MG63 (cell line): Measurements from ENCODE around the gene LRRC8D. TPM values are rescaled to one million over a fixed set of nuclear protein-coding genes. Genes with fewer than 3 reads are reported as not detected.
A peak's percentile ranks its signal among the peaks of the same experiment; 100 is the strongest.

Experiments
- DNase-seq: peaks from one replicate; pipeline ENCODE4 v3.0.0-alpha.2; 2020
- H3K27me3 ChIP-seq: fragments of 250-450 bp; sonication (Bioruptor Pico); 2 replicates; pipeline ENCODE4 v1.5.1; 2020; ENCODE audit warnings: mild to moderate bottlenecking, moderate library complexity
- H3K36me3 ChIP-seq: fragments of 250-450 bp; sonication (Bioruptor Pico); 2 replicates; pipeline ENCODE4 v1.5.1; 2020; ENCODE audit warnings: mild to moderate bottlenecking, moderate library complexity
- H3K4me3 ChIP-seq: fragments of 250-450 bp; sonication (Bioruptor Pico); 2 replicates; pipeline ENCODE4 v1.5.1; 2020; ENCODE audit warnings: mild to moderate bottlenecking, moderate library complexity
- H3K9me3 ChIP-seq: fragments of 250-450 bp; sonication (Bioruptor Pico); 2 replicates; pipeline ENCODE4 v1.5.1; 2020; ENCODE audit warnings: mild to moderate bottlenecking, moderate library complexity
- total RNA-seq: library from RNA; depleted of rRNA; stranded (reverse); fragments of >200 nt; shearing (Covaris generic); gene quantifications from 2 replicates; pipeline ENCODE4 v1.2.3, GENCODE V29; 2014; ENCODE audit warnings: low replicate concordance

LRRC8D gene
- total RNA-seq, 1 experiment from 2014 or later = 21.5 TPM

- no peak overlapping the region for H3K4me3 ChIP-seq
- no peaks in the 10 kb centered on the region for H3K9me3 ChIP-seq
- H3K27me3 ChIP-seq = no peaks in the 10 kb centered on the region
- no peak for DNase-seq
- peaks cover 10% of the 10 kb centered on the region for H3K36me3 ChIP-seq
Observed at GRCh38 chr1:89929467-89930063, 108.7 kb downstream of the LRRC8D start.

GRCh38 chr1:89930579-89930978 is 109.7 kb downstream of the LRRC8D start:
- Histone ChIP-seq H3K9me3 (no peaks in the 10 kb centered on the region), H3K27me3 (no peaks in the 10 kb centered on the region), H3K36me3 (peaks cover 10% of the 10 kb centered on the region; the same call in 1 of the 2 replicates), H3K4me3 (no peak overlapping the region)
- DNase-seq = no peak

- Histone ChIP-seq H3K36me3 (peaks cover 15% of the 10 kb centered on the region), H3K27me3 (no peaks in the 10 kb centered on the region), H3K4me3 (no peak overlapping the region), H3K9me3 (no peaks in the 10 kb centered on the region)
- no peak for DNase-seq
Observed at GRCh38 chr1:89931964-89932363, 111.1 kb downstream of the LRRC8D start.

- peaks cover 15% of the 10 kb centered on the region for H3K36me3 ChIP-seq
- no peaks in the 10 kb centered on the region for H3K9me3 ChIP-seq
- DNase-seq = no peak
- no peaks in the 10 kb centered on the region for H3K27me3 ChIP-seq
- no peak overlapping the region for H3K4me3 ChIP-seq
Observed at GRCh38 chr1:89932598-89933364, 111.9 kb downstream of the LRRC8D start.

GRCh38 chr1:89934461-89934860 is 113.6 kb downstream of the LRRC8D start:
- DNase-seq = no peak
- H3K36me3 ChIP-seq = peaks cover 15% of the 10 kb centered on the region
- no peak overlapping the region for H3K4me3 ChIP-seq
- H3K27me3 ChIP-seq = no peaks in the 10 kb centered on the region
- H3K9me3 ChIP-seq = no peaks in the 10 kb centered on the region

- Histone ChIP-seq H3K27me3 (no peaks in the 10 kb centered on the region), H3K9me3 (no peaks in the 10 kb centered on the region), H3K36me3 (peaks cover 15% of the 10 kb centered on the region), H3K4me3 (no peak overlapping the region)
- no peak for DNase-seq
Observed at GRCh38 chr1:89935235-89935634, 114.4 kb downstream of the LRRC8D start.

GRCh38 chr1:89936694-89937093 is 115.9 kb downstream of the LRRC8D start:
- Histone ChIP-seq H3K4me3 (no peak overlapping the region), H3K9me3 (no peaks in the 10 kb centered on the region), H3K27me3 (no peaks in the 10 kb centered on the region), H3K36me3 (peaks cover 15% of the 10 kb centered on the region)
- no peak for DNase-seq

- Histone ChIP-seq H3K9me3 (no peaks in the 10 kb centered on the region), H3K36me3 (peaks cover 6% of the 10 kb centered on the region), H3K4me3 (no peak overlapping the region), H3K27me3 (no peaks in the 10 kb centered on the region)
- peak; percentile 36 for DNase-seq
Observed at GRCh38 chr1:89938171-89939055, 117.6 kb downstream of the LRRC8D start.

GRCh38 chr1:89939059-89939570 is 118.3 kb downstream of the LRRC8D start:
- no peak overlapping the region for H3K4me3 ChIP-seq
- H3K9me3 ChIP-seq = no peaks in the 10 kb centered on the region
- no peak for DNase-seq
- H3K27me3 ChIP-seq = no peaks in the 10 kb centered on the region
- H3K36me3 ChIP-seq = peaks cover 5% of the 10 kb centered on the region

- H3K27me3 ChIP-seq = no peaks in the 10 kb centered on the region
- no peak for DNase-seq
- H3K36me3 ChIP-seq = peaks cover 5% of the 10 kb centered on the region
- H3K4me3 ChIP-seq = no peak overlapping the region
- H3K9me3 ChIP-seq = no peaks in the 10 kb centered on the region
Observed at GRCh38 chr1:89939693-89940438, 119.0 kb downstream of the LRRC8D start.

- H3K36me3 ChIP-seq = peaks cover 5% of the 10 kb centered on the region
- no peak overlapping the region for H3K4me3 ChIP-seq
- no peak for DNase-seq
- H3K27me3 ChIP-seq = no peaks in the 10 kb centered on the region
- no peaks in the 10 kb centered on the region for H3K9me3 ChIP-seq
Observed at GRCh38 chr1:89941110-89941766, 120.4 kb downstream of the LRRC8D start.

GRCh38 chr1:89942014-89942413 is 121.2 kb downstream of the LRRC8D start:
- Histone ChIP-seq H3K9me3 (no peaks in the 10 kb centered on the region), H3K36me3 (no peaks in the 10 kb centered on the region), H3K4me3 (no peak overlapping the region), H3K27me3 (no peaks in the 10 kb centered on the region)
- DNase-seq = no peak

- Histone ChIP-seq H3K4me3 (no peak overlapping the region), H3K9me3 (no peaks in the 10 kb centered on the region), H3K36me3 (no peaks in the 10 kb centered on the region), H3K27me3 (no peaks in the 10 kb centered on the region)
- peak; percentile 17 for DNase-seq
Observed at GRCh38 chr1:89942825-89943658, 122.2 kb downstream of the LRRC8D start.

GRCh38 chr1:89943846-89944781 is 123.3 kb downstream of the LRRC8D start:
- Histone ChIP-seq H3K4me3 (no peak overlapping the region), H3K27me3 (no peaks in the 10 kb centered on the region), H3K9me3 (no peaks in the 10 kb centered on the region), H3K36me3 (no peaks in the 10 kb centered on the region)
- no peak for DNase-seq
